M059J (cell line): ENCODE measurements around the gene MYH9. TPM values are rescaled to one million over a fixed set of nuclear protein-coding genes. Genes with fewer than 3 reads are reported as not detected.

Experiments
- DNase-seq: peaks from one replicate; pipeline ENCODE4 v3.0.0-alpha.2; 2012; ENCODE audit warnings: low read depth
- total RNA-seq: library from RNA; depleted of rRNA; stranded (reverse); fragments of >200 nt; shearing (Covaris generic); gene quantifications from 2 replicates; pipeline ENCODE4 v1.2.3, GENCODE V29; 2014

MYH9 gene
- total RNA-seq, 1 experiment from 2014 or later = 320 TPM

GRCh38 chr22:36349726-36350125, 38.0 kb downstream of the MYH9 start:
- DNase-seq = peak; percentile 84

GRCh38 chr22:36348760-36349159, 39.0 kb downstream of the MYH9 start:
- DNase-seq = no peak

- peak; percentile 62 for DNase-seq
Observed at GRCh38 chr22:36347094-36347493, 40.7 kb downstream of the MYH9 start.

GRCh38 chr22:36344106-36344827, 43.5 kb downstream of the MYH9 start:
- DNase-seq = no peak

- no peak for DNase-seq
Observed at GRCh38 chr22:36343720-36344105, 44.1 kb downstream of the MYH9 start.

- DNase-seq = no peak
Observed at GRCh38 chr22:36343070-36343719, 44.6 kb downstream of the MYH9 start.

- no peak for DNase-seq
Observed at GRCh38 chr22:36341640-36342041, 46.1 kb downstream of the MYH9 start.

- peak; percentile 39 for DNase-seq
Observed at GRCh38 chr22:36340621-36341020, 47.1 kb downstream of the MYH9 start.

GRCh38 chr22:36339171-36340065, 48.3 kb downstream of the MYH9 start:
- DNase-seq = peak; percentile 87

- no peak for DNase-seq
Observed at GRCh38 chr22:36337365-36338130, 50.2 kb downstream of the MYH9 start.

- peak; percentile 28 for DNase-seq
Observed at GRCh38 chr22:36336246-36337182, 51.3 kb downstream of the MYH9 start.

GRCh38 chr22:36335621-36336020, 52.1 kb downstream of the MYH9 start:
- peak; percentile 65 for DNase-seq

GRCh38 chr22:36334821-36335603, 52.8 kb downstream of the MYH9 start:
- peak; percentile 84 for DNase-seq

- DNase-seq = peak; percentile 45
Observed at GRCh38 chr22:36334081-36334820, 53.5 kb downstream of the MYH9 start.

GRCh38 chr22:36333644-36334043, 54.1 kb downstream of the MYH9 start:
- DNase-seq = peak; percentile 31

GRCh38 chr22:36332623-36333332, 55.0 kb downstream of the MYH9 start:
- DNase-seq = peak; percentile 91

- peak; percentile 82 for DNase-seq
Observed at GRCh38 chr22:36331912-36332622, 55.7 kb downstream of the MYH9 start.
